HepG2 (cell line): Measurements from ENCODE around the gene CD48. TPM values are rescaled to one million over a fixed set of nuclear protein-coding genes. Genes with fewer than 3 reads are reported as not detected.

ENCODE experiments used
- ATAC-seq: fragments of 200-7000 bp; cut with Tn5 transposase; 3 replicates; pipeline ENCODE4 v1.9.1; 2020; ENCODE audit warnings: mild to moderate bottlenecking, moderate library complexity
- BruUV-seq: library from RNA; stranded (reverse); fragments of 400-500 nt; replicated peaks from 2 replicates; lab custom pipeline; 2021; lab: Mats Ljungman, UMichigan
- CTCF ChIA-PET: fragments of 300-600 bp; formaldehyde crosslinking; extraction: SDS; loops from one replicate; lab custom pipeline; 2021; ENCODE audit warnings: low total read pairs, inconsistent platforms, low intra/inter-chr PET ratio; lab: Yijun Ruan, JAX
- POLR2A ChIA-PET: fragments of 350-600 bp; sonication (Branson Sonifier 250); formaldehyde crosslinking; loops from one replicate; lab custom pipeline; 2020; ENCODE audit warnings: antibody characterized with exemption, inconsistent platforms; lab: Yijun Ruan, JAX
- DNase-seq: peaks from one replicate; pipeline ENCODE4 v3.0.0-alpha.2; 2015; ENCODE audit warnings: low spot score
- FAIRE-seq: peaks from 3 replicates; lab custom pipeline; 2011; peaks lifted over from hg19 to GRCh38; lab: Jason Lieb, UNC
- H2AFZ ChIP-seq: one replicate; pipeline ENCODE4 v1.6.1; 2011; ENCODE audit warnings: low read length, inconsistent platforms
- H3K27ac ChIP-seq: fragments of 300-600 bp; 3 replicates; pipeline ENCODE4 v1.8.0; 2011; ENCODE audit warnings: mixed run types, mild to moderate bottlenecking, mixed read lengths, low read length, inconsistent platforms; ENCODE audit not compliant: insufficient read depth; ENCODE audit errors: extremely low read length
- H3K27me3 ChIP-seq, 2 experiments: fragments of 200-600 bp in 1 of 2; 2 replicates in 1 of 2; 3 replicates in 1 of 2; pipeline versions ENCODE4 v1.6.0 to v1.8.0; 2011; ENCODE audit warnings: low read length in 2 of 2, mild to moderate bottlenecking in 2 of 2, moderate library complexity in 2 of 2, inconsistent platforms in 1 of 2; ENCODE audit not compliant: insufficient read depth in 2 of 2, control insufficient read depth in 1 of 2
- H3K36me3 ChIP-seq, 2 experiments: fragments of 200-600 bp in 1 of 2; replicated peaks in 1 of 2; 2 replicates in 1 of 2; 3 replicates in 1 of 2; pipeline versions ENCODE4 v1.5.1 to v1.8.0; 2011; ENCODE audit warnings: low read length in 2 of 2, inconsistent platforms in 1 of 2; ENCODE audit not compliant: insufficient read depth in 2 of 2, control insufficient read depth in 1 of 2
- H3K4me1 ChIP-seq: 2 replicates; pipeline ENCODE4 v1.5.1; 2012; ENCODE audit warnings: low read length, inconsistent platforms; ENCODE audit not compliant: insufficient read depth
- H3K4me2 ChIP-seq: 2 replicates; pipeline ENCODE4 v1.6.0; 2011; ENCODE audit warnings: low read depth, low read length, inconsistent platforms
- H3K4me3 ChIP-seq, 3 experiments: fragments of 200-600 bp in 1 of 3; sonication (generic), shearing (Covaris generic) in 1 of 3; replicated peaks in 1 of 3; 2 replicates each; pipeline ENCODE4 v1.5.1; 2011 to 2016; ENCODE audit warnings: low read length in 3 of 3, inconsistent platforms in 2 of 3, low read depth in 2 of 3, mild to moderate bottlenecking in 2 of 3, control low read depth in 1 of 3, mixed read lengths in 1 of 3; ENCODE audit not compliant: insufficient read depth in 1 of 3
- H3K79me2 ChIP-seq: one replicate; pipeline ENCODE4 v1.6.1; 2011; ENCODE audit warnings: low read length, inconsistent platforms; ENCODE audit not compliant: insufficient read depth
- H3K9ac ChIP-seq: 2 replicates; pipeline ENCODE4 v1.6.0; 2011; ENCODE audit warnings: mild to moderate bottlenecking, low read depth, low read length, inconsistent platforms; ENCODE audit not compliant: insufficient read depth
- H3K9me3 ChIP-seq: 2 replicates; pipeline ENCODE4 v1.5.1; 2012; ENCODE audit warnings: mild to moderate bottlenecking, low read length
- H4K20me1 ChIP-seq: 2 replicates; pipeline ENCODE4 v1.6.0; 2011; ENCODE audit warnings: inconsistent platforms, mild to moderate bottlenecking, low read length, moderate library complexity; ENCODE audit not compliant: insufficient read depth
- CREB1 ChIP-seq, 2 experiments: fragments of 450-650 bp in 1 of 2; IDR thresholded peaks; 2 replicates each; pipeline ENCODE4 v1.6.1; 2016 to 2017; ENCODE audit warnings: control low read depth in 1 of 2, mild to moderate bottlenecking in 1 of 2, missing compliant biosample characterization in 1 of 2, missing genetic modification characterization in 1 of 2
- GTF2F1 ChIP-seq: fragments of 150-350 bp; IDR thresholded peaks from 2 replicates; pipeline ENCODE4 v1.6.1; 2014; ENCODE audit warnings: low read length
- HOXA7 ChIP-seq: sonication (generic); formaldehyde crosslinking; IDR thresholded peaks from 2 replicates; pipeline ENCODE4 v1.8.1; 2022; ENCODE audit warnings: mild to moderate bottlenecking, missing genetic modification reagents, moderate library complexity
- KLF12 ChIP-seq: sonication (generic); formaldehyde crosslinking; IDR thresholded peaks from 2 replicates; pipeline ENCODE4 v1.4.0; 2020; ENCODE audit warnings: missing genetic modification reagents, borderline replicate concordance
- MIER2 ChIP-seq: IDR thresholded peaks from 2 replicates; pipeline ENCODE4 v1.6.1; 2016; ENCODE audit warnings: missing biosample characterization, missing genetic modification reagents
- PAWR ChIP-seq: sonication (generic); formaldehyde crosslinking; IDR thresholded peaks from 2 replicates; pipeline ENCODE4 v1.4.0; 2020; ENCODE audit warnings: missing genetic modification reagents, mild to moderate bottlenecking, borderline replicate concordance
- RCOR2 ChIP-seq: IDR thresholded peaks from 2 replicates; pipeline ENCODE4 v1.6.1; 2016; ENCODE audit warnings: missing biosample characterization, missing genetic modification reagents
- THAP11 ChIP-seq: IDR thresholded peaks from 2 replicates; pipeline ENCODE4 v1.6.1; 2016; ENCODE audit warnings: missing biosample characterization, missing genetic modification reagents
- ZBTB3 ChIP-seq: sonication (generic); formaldehyde crosslinking; IDR thresholded peaks from 2 replicates; pipeline ENCODE4 v1.4.0; 2020; ENCODE audit warnings: low read depth, mild to moderate bottlenecking, moderate library complexity, missing genetic modification reagents, borderline replicate concordance
- ZBTB38 ChIP-seq: sonication (generic); formaldehyde crosslinking; IDR thresholded peaks from 2 replicates; pipeline ENCODE4 v1.5.1; 2020; ENCODE audit warnings: mild to moderate bottlenecking, missing genetic modification reagents
- ZNF710 ChIP-seq: sonication (generic); formaldehyde crosslinking; IDR thresholded peaks from 2 replicates; pipeline ENCODE4 v1.5.0; 2020; ENCODE audit warnings: mild to moderate bottlenecking, missing genetic modification reagents, borderline replicate concordance
- WGBS: methylation state at CpG from one replicate; pipeline ENCODE4 v1.1.6; 2017; ENCODE audit warnings: low lambda C conversion rate; 5-methylcytosine and 5-hydroxymethylcytosine counted together
- in situ Hi-C: cut with HindIII; loops from 2 replicates; pipeline ENCODE4 v1.10.0; 2017; ENCODE audit warnings: low pct_unique_long_range_greater_than_20kb; ENCODE audit not compliant: extremely low pct_ligation_motif_present
- intact Hi-C: fragments of 100-400 bp; cut with micrococcal nuclease; formaldehyde crosslinking; loops from one replicate; pipeline ENCODE4 v1.10.0; 2022; ENCODE audit not compliant: unreplicated experiment
- polyA plus RNA-seq, 8 experiments: library from polyadenylated mRNA; depleted of rRNA in 3 of 8; stranded (reverse) in 7 of 8; unstranded in 1 of 8; fragments of >200 nt; fragmentation: Illumina TruSeq in 4 of 8; extraction: Trizol in 4 of 8; gene quantifications; 2 replicates each; pipeline versions ENCODE4 v1.2.1 to v1.2.3, GENCODE V29; 2011 to 2016; ENCODE audit warnings: low read depth in 4 of 8, missing spikeins in 1 of 8, mixed read lengths in 1 of 8; ENCODE audit not compliant: insufficient read depth in 1 of 8
- total RNA-seq, 5 experiments: library from RNA; depleted of rRNA; stranded (reverse); fragments of >200 nt; fragmentation: Illumina TruSeq; extraction: Trizol; gene quantifications; 2 replicates each; pipeline ENCODE4 v1.2.3, GENCODE V29; 2016; ENCODE audit warnings: low read depth in 1 of 5
- TF ChIP-seq, protein P1 (sequence below): sonication (generic); formaldehyde crosslinking; IDR thresholded peaks from 2 replicates; pipeline ENCODE4 v1.4.0; 2020; ENCODE audit warnings: mild to moderate bottlenecking, missing genetic modification reagents
- TF ChIP-seq, protein P2 (sequence below): sonication (generic); formaldehyde crosslinking; IDR thresholded peaks from 2 replicates; pipeline ENCODE4 v1.5.1; 2020; ENCODE audit warnings: missing genetic modification reagents, mild to moderate bottlenecking, borderline replicate concordance

Gene CD48
- total and polyA plus RNA-seq, 2 of the 13 experiments (the other 11 are each of a cell fraction or from before 2014, with no cell fraction given): not detected

DNA sequence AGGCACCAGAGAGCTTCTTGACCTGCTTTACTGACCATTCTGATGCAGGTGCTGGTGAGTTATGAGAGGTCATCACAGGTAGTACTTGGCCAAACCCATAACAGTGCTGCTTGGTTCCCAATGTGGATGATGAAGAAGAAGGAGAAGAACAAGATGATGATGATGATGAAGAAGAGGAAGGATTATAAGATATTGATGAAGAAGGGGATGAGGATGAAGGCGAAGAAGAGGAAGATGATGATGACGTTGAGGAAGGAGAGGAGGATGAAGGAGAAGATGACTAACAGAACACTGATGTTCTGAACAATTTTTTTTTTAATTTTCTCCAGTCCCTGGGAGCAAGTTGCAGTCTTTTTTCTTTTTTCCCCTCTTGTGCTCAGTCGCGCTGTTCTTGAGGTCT, 40.9 kb downstream of the CD48 start:
- Histone ChIP-seq H3K27me3 (no peaks in the 10 kb centered on the region), H3K4me3 (no peak overlapping the region), H3K4me1 (0 out of 2 replicates have a peak, but pooled peaks cover 3% of the 10 kb centered on the region), H2AFZ (no peak overlapping the region), H3K4me2 (no peak overlapping the region), H3K36me3 (no peaks in the 10 kb centered on the region), H3K79me2 (no peaks in the 10 kb centered on the region), H3K27ac (no peak overlapping the region), H4K20me1 (no peaks in the 10 kb centered on the region), H3K9ac (no peak overlapping the region), H3K9me3 (no peaks in the 10 kb centered on the region)
- ATAC-seq: no peak
- 45% methylated on average over 4 of the region's 4 CpGs for WGBS
- in situ Hi-C loops: no loop called here
- intact Hi-C loops: no loop called here
- FAIRE-seq: no peak
- ChIA-PET CTCF (no interaction called here), POLR2A (no interaction called here)
- no TSS peak for BruUV-seq
- TF ChIP-seq PAWR (CRISPR knock-in tag): no peak
- peak; percentile 65; the same call in 1 of the 2 replicates for TF ChIP-seq CREB1 (IDR thresholded peaks at IDR 0.05)
- no peak for TF ChIP-seq CREB1 (CRISPR knock-in tag; IDR thresholded peaks at IDR 0.05)
- DNase-seq: no peak

DNA sequence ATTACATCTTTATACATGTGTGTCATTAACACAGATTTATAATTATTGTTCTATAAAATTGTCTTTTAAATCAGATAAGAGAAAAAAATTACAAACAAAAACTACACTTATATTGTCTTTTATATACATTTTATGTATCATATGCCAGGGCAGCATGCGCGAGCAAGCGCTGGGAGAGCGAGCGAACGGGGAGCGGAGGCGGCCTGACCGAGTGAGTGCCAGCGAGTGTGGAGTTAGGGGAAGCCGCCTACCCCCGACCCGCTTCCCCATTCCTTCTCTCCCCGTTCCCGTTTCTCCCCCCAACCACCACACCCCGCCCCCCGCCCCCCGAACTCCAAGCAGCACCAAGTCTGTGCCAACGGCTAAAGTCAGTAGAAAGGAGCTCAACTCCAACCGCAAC, 41.8 kb downstream of the CD48 start:
- intact Hi-C loops (no loop called here), in situ Hi-C loops (no loop called here)
- no peak overlapping the region for H3K4me3 ChIP-seq
- DNase-seq: no peak
- CTCF ChIA-PET: no interaction called here
- FAIRE-seq: no peak
- no peak overlapping the region for H3K4me2 ChIP-seq
- H3K36me3 ChIP-seq: no peaks in the 10 kb centered on the region
- H3K27me3 ChIP-seq: no peaks in the 10 kb centered on the region
- 58% methylated on average over 20 of the region's 20 CpGs for WGBS
- no peak overlapping the region for H3K9ac ChIP-seq
- H3K9me3 ChIP-seq: no peaks in the 10 kb centered on the region
- ATAC-seq: no peak
- POLR2A ChIA-PET: no interaction called here
- no peak overlapping the region for H2AFZ ChIP-seq
- H3K27ac ChIP-seq: no peak overlapping the region
- no TSS peak for BruUV-seq
- 0 out of 2 replicates have a peak, but pooled peaks cover 8% of the 10 kb centered on the region for H3K4me1 ChIP-seq
- H3K79me2 ChIP-seq: no peaks in the 10 kb centered on the region
- no peaks in the 10 kb centered on the region for H4K20me1 ChIP-seq
- TF ChIP-seq, protein P1, sequence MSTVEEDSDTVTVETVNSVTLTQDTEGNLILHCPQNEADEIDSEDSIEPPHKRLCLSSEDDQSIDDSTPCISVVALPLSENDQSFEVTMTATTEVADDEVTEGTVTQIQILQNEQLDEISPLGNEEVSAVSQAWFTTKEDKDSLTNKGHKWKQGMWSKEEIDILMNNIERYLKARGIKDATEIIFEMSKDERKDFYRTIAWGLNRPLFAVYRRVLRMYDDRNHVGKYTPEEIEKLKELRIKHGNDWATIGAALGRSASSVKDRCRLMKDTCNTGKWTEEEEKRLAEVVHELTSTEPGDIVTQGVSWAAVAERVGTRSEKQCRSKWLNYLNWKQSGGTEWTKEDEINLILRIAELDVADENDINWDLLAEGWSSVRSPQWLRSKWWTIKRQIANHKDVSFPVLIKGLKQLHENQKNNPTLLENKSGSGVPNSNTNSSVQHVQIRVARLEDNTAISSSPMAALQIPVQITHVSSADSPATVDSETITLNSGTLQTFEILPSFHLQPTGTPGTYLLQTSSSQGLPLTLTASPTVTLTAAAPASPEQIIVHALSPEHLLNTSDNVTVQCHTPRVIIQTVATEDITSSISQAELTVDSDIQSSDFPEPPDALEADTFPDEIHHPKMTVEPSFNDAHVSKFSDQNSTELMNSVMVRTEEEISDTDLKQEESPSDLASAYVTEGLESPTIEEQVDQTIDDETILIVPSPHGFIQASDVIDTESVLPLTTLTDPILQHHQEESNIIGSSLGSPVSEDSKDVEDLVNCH (CRISPR knock-in tag): no peak
- TF ChIP-seq MIER2 (CRISPR knock-in tag) (no peak), RCOR2 (CRISPR knock-in tag) (no peak), GTF2F1 (no peak), KLF12 (CRISPR knock-in tag) (no peak), THAP11 (CRISPR knock-in tag) (no peak), ZNF710 (CRISPR knock-in tag) (no peak), ZBTB38 (CRISPR knock-in tag) (no peak), HOXA7 (CRISPR knock-in tag) (no peak), ZBTB3 (no peak)
- TF ChIP-seq, protein P2, sequence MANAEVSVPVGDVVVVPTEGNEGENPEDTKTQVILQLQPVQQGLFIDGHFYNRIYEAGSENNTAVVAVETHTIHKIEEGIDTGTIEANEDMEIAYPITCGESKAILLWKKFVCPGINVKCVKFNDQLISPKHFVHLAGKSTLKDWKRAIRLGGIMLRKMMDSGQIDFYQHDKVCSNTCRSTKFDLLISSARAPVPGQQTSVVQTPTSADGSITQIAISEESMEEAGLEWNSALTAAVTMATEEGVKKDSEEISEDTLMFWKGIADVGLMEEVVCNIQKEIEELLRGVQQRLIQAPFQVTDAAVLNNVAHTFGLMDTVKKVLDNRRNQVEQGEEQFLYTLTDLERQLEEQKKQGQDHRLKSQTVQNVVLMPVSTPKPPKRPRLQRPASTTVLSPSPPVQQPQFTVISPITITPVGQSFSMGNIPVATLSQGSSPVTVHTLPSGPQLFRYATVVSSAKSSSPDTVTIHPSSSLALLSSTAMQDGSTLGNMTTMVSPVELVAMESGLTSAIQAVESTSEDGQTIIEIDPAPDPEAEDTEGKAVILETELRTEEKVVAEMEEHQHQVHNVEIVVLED (CRISPR knock-in tag): no peak
